HL-60/S4 treated with retinoic acid at 250 ng/mL for 4 days and 3 days (cell line): ENCODE measurements around the gene HRAS.
"Not testable (repeated sequence)": the region's sequence is repeated elsewhere in the genome, so short reads cannot be mapped to it uniquely, and the experiment has no call there.

Experiments
- in situ Hi-C: fragments of 300-500 bp; cut with MboI; formaldehyde crosslinking; loops from 2 replicates; pipeline ENCODE4 v1.7.0; 2022; ENCODE audit warnings: low sequenced_read_pairs

The HRAS gene

GRCh38 chr11:535519-536454 is at the start of gene HRAS:
HRAS (minus strand) TSS chr11:535576.
- in situ Hi-C loops: no loop called here

GRCh38 chr11:584287-584686 is 48.9 kb upstream of the HRAS start:
- in situ Hi-C loops: no loop called here

GRCh38 chr11:581752-582151 is 46.4 kb upstream of the HRAS start:
- in situ Hi-C loops: no loop called here

GRCh38 chr11:581342-581741 is 46.0 kb upstream of the HRAS start:
- in situ Hi-C loops: no loop called here

- in situ Hi-C loops: no loop called here
These were observed 44.6 kb upstream of the HRAS start for GRCh38 chr11:579830-580601.

- in situ Hi-C loops: no loop called here
These were observed 43.1 kb upstream of the HRAS start for GRCh38 chr11:578276-579035.

- in situ Hi-C loops: no loop called here
These were observed 42.2 kb upstream of the HRAS start for GRCh38 chr11:577611-577894.

- in situ Hi-C loops: no loop called here
These were observed 41.6 kb upstream of the HRAS start for GRCh38 chr11:576811-577610.

GRCh38 chr11:575996-576768 is 40.8 kb upstream of the HRAS start, which contains the start of gene PHRF1:
PHRF1 (plus strand) TSS chr11:576470; CDS start chr11:581513, 5,043 bp downstream.
- in situ Hi-C loops: no loop called here

GRCh38 chr11:575313-575995 is 40.1 kb upstream of the HRAS start:
- in situ Hi-C loops: no loop called here

- in situ Hi-C loops: no loop called here
These were observed 39.4 kb upstream of the HRAS start for GRCh38 chr11:574632-575312.

GRCh38 chr11:574031-574570 is 38.7 kb upstream of the HRAS start:
- in situ Hi-C loops: not testable (repeated sequence)

- in situ Hi-C loops: no loop called here
These were observed 37.9 kb upstream of the HRAS start for GRCh38 chr11:573146-573759.

- in situ Hi-C loops: no loop called here
These were observed 36.4 kb upstream of the HRAS start for GRCh38 chr11:571802-572185.

- in situ Hi-C loops: no loop called here
These were observed 33.9 kb upstream of the HRAS start for GRCh38 chr11:569158-569885.

- in situ Hi-C loops: no loop called here
These were observed 33.2 kb upstream of the HRAS start for GRCh38 chr11:568306-569157.
